Renal pelvis (tissue), 4 donors: ENCODE results near the gene CCR5. TPM values are rescaled to one million over a fixed set of nuclear protein-coding genes. Genes with fewer than 3 reads are reported as not detected.

Experiments
- DNase-seq: peaks from one replicate; pipeline ENCODE4 v3.0.0-alpha.2; 2013
- polyA plus RNA-seq, 3 donors: library from polyadenylated mRNA; unstranded; fragments of 120-200 nt; gene quantifications; one replicate each; pipeline ENCODE4 v1.2.1, GENCODE V29; 2013; ENCODE audit not compliant: insufficient read length in 3 of 3

The CCR5 gene
- polyA plus RNA-seq, 3 donors = 0.17 to 0.47 (median 0.41) TPM

DNA sequence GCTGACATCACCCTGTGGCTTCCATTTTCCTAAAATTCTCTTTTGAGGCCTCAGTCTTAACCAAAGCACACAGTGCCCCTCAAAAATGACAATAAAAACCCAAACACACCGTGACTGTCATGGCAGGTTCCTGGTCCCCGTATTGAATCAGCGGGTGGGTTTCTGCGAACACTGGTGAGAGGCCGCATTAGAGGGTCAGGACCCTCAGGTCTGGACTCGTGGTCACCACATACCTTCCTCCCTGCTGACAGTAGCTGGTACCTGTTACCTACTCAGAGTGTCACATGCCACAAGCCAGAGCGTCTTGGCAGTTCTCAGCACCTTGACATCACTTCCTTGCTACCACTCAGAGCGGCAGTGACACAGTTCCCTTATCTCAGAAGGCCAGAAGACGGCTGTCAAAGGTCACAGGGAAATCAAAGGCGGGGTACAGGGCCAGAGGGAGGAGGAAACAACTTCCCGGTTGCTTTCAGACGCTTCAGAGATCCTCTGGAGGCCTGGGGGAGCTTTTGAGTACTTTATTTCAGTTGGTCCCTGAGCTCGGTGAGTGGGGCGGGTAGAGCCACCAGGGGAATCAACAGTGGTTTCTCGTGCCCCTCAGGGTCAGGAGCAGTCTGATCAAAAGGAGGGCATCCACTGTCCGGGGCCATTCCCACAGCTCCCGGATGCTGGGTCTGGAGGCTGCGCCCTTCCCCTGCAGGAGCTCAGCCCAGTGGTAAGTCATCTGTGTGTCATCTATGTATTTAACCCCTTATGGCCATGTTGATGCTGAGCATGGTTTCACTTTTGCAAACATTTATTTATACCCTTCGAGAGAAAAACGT is 36.3 kb downstream of the CCR5 start, which contains the start of the genes CCR5AS and CCRL2:
Gene CCR5AS (minus strand): TSS at position 279 of the 824 bp plus-strand sequence.
Gene CCRL2 (plus strand): TSS at position 472 of the 824 bp plus-strand sequence. CDS start 821 bp downstream, outside the sequence.
- no peak for DNase-seq

DNA sequence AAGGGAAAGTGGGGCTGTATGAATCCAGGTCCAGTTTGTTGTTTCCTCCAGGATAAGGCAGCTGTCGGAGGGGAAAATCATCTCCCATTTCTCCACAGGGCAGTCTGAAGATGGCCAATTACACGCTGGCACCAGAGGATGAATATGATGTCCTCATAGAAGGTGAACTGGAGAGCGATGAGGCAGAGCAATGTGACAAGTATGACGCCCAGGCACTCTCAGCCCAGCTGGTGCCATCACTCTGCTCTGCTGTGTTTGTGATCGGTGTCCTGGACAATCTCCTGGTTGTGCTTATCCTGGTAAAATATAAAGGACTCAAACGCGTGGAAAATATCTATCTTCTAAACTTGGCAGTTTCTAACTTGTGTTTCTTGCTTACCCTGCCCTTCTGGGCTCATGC is 37.2 kb downstream of the CCR5 start:
- DNase-seq = no peak

DNA sequence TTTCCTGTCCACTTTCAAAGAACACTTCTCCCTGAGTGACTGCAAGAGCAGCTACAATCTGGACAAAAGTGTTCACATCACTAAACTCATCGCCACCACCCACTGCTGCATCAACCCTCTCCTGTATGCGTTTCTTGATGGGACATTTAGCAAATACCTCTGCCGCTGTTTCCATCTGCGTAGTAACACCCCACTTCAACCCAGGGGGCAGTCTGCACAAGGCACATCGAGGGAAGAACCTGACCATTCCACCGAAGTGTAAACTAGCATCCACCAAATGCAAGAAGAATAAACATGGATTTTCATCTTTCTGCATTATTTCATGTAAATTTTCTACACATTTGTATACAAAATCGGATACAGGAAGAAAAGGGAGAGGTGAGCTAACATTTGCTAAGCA is 38.1 kb downstream of the CCR5 start:
- no peak for DNase-seq

DNA sequence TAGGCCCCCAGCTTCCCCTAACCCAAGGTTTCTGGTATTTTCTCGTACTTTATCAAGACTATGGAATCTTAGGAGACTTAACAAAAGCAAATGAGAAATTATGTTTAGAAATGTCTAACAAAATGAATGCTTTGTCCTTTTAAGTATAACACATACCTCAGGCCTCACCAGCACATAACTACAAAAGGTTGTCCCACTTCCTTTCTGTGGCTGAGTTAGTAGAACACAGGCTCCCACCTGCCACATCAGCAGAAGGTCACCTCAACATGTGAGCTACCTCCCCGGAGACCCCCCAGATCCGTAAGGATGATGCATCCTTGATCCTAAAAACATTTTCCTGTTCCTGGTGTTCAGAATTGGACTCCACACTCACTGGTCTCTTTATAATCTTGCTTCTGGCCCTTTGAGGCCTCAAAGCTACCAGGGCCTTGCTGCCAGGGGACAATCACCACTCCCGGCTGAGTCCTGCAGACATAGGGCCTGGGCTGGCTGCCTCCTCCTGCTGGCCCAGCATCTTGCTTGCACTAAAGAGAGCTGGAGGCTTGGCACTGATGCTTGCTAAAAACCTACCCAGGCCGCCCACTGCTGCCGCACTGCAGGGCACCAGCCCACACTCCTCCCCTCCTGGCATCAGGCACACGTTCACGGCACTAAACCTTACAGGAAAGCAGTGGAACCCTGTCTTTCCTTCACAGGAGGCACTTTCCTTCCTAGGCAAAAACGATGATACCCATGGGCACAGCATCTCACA is 39.2 kb downstream of the CCR5 start:
- no peak for DNase-seq

DNA sequence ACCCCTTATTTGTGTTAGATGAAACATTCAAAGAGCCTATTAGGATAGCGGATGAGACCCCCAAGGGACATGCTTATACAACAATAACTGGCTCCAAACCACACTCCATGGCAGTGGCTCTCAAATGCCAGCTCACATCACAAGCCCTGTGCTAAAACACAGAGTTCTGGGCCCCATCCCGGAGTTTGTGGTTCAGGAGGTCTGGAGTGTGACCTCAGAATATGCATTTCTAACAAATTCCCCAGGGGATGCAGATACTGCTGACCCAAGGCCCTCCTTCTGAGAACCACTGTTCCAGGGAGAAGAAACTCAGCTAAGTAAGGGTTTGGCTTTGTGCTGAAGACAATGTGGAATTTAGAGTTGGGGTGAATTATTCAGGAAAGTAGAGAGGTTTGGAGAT is 39.9 kb downstream of the CCR5 start:
- DNase-seq = no peak

GRCh38 chr3:46411271-46411670 is 40.5 kb downstream of the CCR5 start:
- DNase-seq = no peak

DNA sequence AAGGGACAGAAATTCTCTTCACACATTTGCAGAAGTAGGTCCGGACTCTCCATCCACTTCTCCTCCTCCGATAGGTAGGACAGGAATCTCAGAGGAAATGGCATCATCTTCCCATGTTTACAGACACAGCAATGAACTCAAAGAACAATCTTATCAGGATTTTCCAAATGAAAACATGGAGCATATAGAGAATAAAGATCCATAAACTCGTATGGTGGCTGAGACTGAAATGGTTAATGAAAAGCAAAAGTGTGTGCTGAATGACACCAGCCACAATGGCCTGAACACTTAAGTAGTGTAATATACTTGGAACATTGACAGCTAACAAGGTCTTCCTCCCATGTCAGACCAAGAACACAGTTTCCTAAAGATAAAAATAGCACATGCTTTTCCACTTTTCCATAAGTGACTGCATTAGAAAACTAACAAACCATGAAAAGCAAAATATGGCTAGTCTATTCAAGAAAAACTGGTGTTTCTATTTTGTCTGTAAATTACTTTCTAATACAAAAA is 42.1 kb downstream of the CCR5 start:
- no peak for DNase-seq

DNA sequence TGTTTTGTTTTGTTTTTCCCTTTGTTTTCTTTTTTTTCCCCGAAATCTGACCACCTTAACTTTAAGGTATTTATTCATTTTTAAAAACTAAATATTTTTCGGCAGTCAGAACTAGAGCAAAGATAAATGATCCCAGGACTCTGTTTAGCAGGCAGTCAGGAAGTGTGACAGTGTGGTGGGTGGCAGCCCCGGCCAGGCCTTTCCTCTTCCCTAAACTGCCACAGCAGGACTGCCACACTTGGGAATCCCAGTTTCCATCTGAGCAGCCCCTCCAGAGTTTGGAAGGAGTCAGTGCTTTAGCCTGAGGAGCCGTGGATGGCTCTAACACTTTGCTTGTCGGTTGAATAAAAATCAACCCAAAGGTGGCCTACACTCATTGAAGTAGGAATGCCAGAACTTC is 43.2 kb downstream of the CCR5 start:
- no peak for DNase-seq

DNA sequence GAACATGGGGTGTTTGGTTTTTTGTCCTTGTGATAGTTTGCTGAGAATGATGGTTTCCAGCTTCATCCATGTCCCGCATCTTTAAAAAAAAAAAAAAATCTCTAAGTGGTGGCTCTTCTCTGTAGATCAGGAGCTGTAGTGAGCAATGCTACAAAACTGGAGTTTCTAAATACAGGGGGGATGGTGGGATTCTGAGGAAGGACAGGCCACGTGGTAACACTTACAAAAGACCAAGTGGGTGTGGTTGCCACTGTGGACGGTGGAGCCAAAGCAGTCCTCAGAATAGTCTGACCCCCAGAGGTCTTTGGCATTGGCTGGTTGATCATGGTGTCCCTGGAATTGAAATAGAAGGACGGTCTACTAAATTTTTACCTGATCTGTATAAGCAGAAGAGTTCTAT is 44.0 kb downstream of the CCR5 start:
- DNase-seq = no peak

DNA sequence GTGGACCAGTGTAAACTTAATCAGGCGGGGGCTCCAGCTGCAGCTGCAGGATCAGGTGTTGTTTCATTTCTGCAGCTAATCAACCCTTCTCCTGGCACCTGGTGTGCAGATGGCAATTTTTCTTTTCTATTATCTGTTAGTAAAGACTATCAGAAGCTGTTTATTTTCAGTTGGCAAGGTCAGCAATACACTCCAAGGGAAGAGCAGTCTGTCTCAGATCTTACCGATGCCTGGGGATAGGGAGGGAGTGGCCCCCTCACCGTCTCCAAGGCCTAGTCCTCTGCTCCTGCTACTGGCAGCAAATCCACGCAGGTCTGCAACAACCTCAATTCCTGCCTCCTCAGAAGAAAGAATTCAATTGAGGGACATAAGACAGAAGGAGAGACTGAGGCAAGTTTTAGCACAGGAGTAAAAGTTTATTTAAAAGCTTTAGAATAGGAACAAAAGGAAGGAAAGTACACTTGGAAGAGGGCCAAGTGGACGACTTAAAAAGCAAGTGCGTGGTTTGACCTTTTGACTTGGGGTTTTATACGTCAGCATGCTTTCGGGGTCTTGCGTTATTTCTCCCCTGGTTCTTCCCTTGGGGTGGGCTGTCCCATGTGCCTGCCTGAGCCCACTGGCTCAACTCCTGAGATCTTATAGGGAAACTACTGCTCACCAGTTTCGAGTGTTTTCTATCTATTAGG is 45.5 kb downstream of the CCR5 start:
- no peak for DNase-seq

DNA sequence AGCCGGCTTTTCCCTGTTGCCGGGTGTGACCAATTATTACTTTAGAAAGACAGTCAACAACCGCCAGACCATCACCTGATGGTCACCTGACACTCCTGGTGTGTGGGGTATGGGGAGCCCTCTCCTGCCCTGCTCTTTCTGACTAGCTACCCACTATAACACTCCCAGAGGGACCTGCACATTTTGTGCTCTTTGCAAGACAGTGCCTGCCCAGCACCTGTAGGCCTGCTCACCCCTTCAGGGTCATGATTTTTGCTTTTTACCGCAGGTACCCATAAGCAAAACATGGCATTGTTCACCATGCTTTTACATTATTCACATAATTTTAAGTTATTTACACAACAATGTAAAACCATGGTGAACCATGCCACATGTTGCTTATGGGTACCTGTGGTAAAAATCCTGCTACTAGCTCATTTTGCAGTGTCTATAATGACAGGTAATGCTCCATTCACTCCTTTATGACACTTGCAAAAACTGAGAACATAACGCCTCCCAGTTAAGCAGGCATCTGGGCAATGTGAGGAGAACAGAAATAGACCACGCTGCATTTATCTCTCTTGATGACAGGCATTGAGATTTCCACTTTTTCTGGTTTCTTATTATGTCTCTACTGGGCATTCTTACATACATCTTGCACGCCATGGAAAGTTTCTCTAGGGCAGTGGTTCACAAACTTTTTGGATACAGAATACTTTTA is 46.2 kb downstream of the CCR5 start:
- DNase-seq = no peak

DNA sequence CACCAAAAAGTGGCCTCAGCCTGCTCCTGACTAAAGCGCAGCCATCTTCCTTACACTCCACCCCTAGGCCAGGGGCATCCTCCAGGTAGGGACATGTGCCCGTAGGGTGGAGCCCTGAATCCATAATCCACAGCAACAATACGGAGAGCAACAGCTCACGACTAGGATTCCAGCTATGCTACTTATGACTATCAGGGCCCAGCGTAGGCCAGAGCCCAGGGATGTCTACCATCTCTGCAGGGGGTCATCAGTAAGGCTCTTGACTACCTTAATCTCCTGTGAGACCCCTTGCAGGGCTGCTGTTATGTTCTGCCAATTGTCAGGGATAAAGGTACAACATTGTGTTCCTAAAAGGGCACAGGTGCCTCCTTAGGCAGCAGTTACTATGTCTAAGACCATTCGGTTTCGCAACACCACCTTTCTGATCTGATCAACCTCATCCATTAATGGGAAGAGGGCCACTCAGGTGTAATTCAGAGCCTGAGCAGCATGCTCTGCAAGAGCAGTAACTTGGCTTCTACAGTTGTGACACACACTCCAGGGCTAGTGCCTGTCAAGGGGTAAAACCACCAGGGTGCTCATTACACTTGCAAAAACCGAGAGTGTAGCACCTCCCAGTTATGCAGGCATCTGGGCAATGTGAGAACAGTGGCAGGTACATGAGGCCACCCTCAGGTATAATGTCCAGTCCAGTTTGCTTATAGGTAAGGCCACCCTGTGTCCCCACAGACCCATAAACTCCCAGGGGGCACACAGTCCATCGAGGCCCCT is 47.3 kb downstream of the CCR5 start:
- DNase-seq = no peak

- DNase-seq = no peak
Measured at GRCh38 chr3:46419816-46420215, 49.1 kb downstream of the CCR5 start.

DNA sequence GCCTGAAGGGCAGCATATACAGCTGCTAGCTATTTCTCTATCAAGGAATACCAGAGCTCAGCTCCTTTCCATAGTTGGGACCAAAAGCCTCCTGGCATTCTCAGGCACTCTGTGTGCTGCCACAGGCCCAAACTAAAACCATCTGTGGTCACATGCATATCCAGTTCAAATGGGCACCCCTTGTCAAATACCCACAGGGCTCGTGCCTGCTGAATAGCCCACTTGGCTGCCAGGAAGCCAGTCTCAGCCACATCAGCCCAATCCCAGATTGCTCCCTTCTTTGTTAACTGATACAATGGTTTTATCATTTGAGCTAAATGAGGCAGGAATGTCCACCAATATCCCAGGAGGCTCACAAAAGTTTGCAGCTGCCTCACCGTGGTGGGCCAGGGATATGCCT is 50.2 kb downstream of the CCR5 start:
- DNase-seq = no peak

- DNase-seq = no peak
Measured at GRCh38 chr3:46422617-46423016, 51.9 kb downstream of the CCR5 start.

DNA sequence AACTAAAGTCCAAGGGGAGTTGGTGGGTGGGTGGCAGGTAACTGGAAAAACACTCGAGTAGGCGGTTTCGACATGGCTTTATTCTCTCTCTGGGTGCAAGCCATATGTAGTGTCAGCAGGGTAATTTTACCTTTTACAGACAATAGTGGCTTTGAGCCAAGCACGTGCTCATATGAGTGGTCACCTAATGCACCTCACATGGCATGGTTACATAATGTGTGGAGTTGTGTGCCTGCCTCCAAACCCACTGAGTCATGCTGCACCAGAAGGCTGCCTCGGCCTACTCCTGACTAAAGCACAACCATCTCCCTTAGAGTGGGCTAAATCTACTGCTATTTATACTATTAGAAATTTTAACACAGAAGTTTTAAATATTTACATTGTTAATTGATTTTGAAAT is 52.8 kb downstream of the CCR5 start:
- DNase-seq = no peak
